ENCODE data around the gene QKI. TPM values are rescaled to one million over a fixed set of nuclear protein-coding genes. Genes with fewer than 3 reads are reported as not detected.

QKI gene
- total and polyA plus RNA-seq, 9 donors: 44.6 to 151 (median 105) TPM

DNA sequence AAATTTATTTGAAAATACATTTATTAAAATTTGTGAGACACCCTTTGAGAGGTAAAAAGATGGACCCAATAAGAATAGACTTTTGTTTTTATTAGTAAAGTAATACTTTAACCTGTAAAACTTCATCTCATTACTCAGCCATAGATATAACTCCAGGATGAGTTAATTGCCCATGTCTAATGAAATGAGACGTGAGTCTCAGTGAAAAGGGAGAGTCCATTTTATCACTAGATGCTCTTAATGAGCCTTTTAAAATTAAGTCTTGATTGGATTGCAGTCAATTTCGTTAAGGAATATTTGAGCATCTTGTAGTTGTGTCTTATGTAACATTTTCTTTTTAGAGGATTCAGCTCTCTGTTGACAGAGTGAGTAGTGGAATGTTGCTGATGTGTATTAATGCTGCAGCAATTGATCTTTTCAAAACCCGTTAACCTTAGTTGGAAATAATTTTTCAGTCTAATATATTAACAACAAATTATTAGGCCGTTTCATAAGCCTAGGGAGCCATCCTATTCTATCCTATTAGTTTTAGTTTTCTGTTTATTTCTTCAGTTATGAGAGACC, 77.3 kb downstream of the QKI start:
- intact Hi-C loops (cut with DNase I): no loop called here
- H3K4me1 ChIP-seq (ENCODE audit: insufficient read depth): peaks cover 3% of the 10 kb centered on the region
- WGBS, 3 donors: 87 to 92% (median 90%) methylated on average over 4 of the region's 4 CpGs

DNA sequence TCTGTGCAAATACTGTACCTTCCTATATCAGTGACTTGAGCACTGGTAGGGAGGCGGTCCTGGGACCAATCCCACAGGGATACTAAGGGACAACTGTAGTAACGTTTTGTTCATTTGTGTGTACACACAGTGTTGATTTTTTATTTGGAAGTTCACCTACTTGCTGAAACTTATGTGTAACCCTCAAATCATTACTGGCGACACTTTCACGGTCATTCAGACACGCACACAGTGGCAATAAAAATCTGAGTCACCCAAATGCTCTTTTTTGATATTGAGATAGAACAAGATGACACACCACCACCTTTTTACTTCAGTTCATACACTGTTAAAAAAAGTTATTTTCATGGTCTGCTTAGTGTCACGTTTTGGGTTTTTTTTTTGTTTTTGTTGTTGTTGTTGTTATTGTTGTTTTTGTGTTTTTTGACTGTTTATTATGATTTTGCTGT, 79.8 kb downstream of the QKI start:
- no peaks in the 10 kb centered on the region for H3K9me3 ChIP-seq
- H3K27ac ChIP-seq: no peak overlapping the region
- TF ChIP-seq POLR2A (IDR thresholded peaks at IDR 0.05): no peak
- TF ChIP-seq EP300 (IDR thresholded peaks at IDR 0.05): no peak
- TF ChIP-seq, protein P1, sequence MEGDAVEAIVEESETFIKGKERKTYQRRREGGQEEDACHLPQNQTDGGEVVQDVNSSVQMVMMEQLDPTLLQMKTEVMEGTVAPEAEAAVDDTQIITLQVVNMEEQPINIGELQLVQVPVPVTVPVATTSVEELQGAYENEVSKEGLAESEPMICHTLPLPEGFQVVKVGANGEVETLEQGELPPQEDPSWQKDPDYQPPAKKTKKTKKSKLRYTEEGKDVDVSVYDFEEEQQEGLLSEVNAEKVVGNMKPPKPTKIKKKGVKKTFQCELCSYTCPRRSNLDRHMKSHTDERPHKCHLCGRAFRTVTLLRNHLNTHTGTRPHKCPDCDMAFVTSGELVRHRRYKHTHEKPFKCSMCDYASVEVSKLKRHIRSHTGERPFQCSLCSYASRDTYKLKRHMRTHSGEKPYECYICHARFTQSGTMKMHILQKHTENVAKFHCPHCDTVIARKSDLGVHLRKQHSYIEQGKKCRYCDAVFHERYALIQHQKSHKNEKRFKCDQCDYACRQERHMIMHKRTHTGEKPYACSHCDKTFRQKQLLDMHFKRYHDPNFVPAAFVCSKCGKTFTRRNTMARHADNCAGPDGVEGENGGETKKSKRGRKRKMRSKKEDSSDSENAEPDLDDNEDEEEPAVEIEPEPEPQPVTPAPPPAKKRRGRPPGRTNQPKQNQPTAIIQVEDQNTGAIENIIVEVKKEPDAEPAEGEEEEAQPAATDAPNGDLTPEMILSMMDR (IDR thresholded peaks at IDR 0.05): no peak
- no peaks in the 10 kb centered on the region for H3K27me3 ChIP-seq
- H3K36me3 ChIP-seq: no peaks in the 10 kb centered on the region
- H3K4me1 ChIP-seq (ENCODE audit: insufficient read depth): no peaks in the 10 kb centered on the region
- intact Hi-C loops (cut with DNase I): no loop called here
- H3K4me3 ChIP-seq: no peak overlapping the region
- 91 to 94% (median 93%) methylated on average over 6 of the region's 6 CpGs for WGBS, 3 donors
- DNase-seq: no peak

More for the DNA sequence above, 77.3 kb downstream of the QKI start:
- TF ChIP-seq, protein P1 (IDR thresholded peaks at IDR 0.05): no peak
- no peak for TF ChIP-seq EP300 (IDR thresholded peaks at IDR 0.05)
- no peak for TF ChIP-seq POLR2A (IDR thresholded peaks at IDR 0.05)
- H3K9me3 ChIP-seq: no peaks in the 10 kb centered on the region
- no peak overlapping the region for H3K27ac ChIP-seq
- no peaks in the 10 kb centered on the region for H3K27me3 ChIP-seq
- no peak for DNase-seq
- no peaks in the 10 kb centered on the region for H3K36me3 ChIP-seq
- H3K4me3 ChIP-seq: no peak overlapping the region

DNA sequence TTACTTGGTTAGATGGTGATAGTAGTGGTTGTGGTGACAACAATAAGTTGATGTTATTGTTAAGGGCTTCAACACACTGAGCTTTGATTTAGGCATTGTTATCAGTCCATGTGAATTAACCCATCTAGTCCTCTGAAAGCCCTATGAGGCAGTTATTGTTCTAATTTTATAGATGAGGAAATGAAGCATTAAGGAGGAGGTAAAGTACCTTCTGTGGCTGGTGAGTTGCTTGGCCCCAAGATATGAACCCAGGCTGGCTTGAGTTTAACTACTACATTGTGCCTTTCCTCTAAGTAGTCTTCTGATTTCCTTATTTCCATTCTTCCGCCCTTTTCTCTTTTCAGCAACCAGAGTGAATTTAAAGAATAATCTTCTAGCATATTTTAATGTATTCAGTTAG, 81.7 kb downstream of the QKI start:
- intact Hi-C loops (cut with DNase I): no loop called here
- 95 to 100% (median 98%) methylated on average over 1 of the region's 1 CpG for WGBS, 3 donors
- Histone ChIP-seq H3K4me1 (ENCODE audit: insufficient read depth) (no peaks in the 10 kb centered on the region), H3K27ac (no peak overlapping the region), H3K4me3 (no peak overlapping the region), H3K36me3 (no peaks in the 10 kb centered on the region), H3K9me3 (no peaks in the 10 kb centered on the region), H3K27me3 (no peaks in the 10 kb centered on the region)
- no peak for DNase-seq
- TF ChIP-seq, protein P1 (IDR thresholded peaks at IDR 0.05): no peak
- no peak for TF ChIP-seq EP300 (IDR thresholded peaks at IDR 0.05)
- TF ChIP-seq POLR2A (IDR thresholded peaks at IDR 0.05): no peak

DNA sequence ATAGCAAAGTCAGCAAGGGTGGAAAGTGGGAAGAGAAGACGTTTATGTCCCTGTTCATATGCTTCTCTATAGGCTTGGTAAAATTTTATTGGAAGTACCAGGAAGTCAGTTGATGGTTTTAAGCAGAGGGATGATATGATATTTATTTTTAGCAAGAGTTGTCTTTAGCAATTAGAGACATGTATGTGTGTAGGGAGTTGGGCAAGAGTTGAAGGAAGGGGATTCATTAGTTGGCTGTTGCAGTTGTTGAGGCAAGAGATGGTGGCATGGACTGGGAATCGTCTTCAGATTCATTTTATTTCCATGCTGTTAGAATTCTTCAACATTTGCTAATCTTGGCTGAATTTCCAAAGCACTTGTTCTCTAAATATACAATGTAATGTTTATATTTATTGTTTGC, 85.6 kb downstream of the QKI start:
- no peaks in the 10 kb centered on the region for H3K9me3 ChIP-seq

More for the DNA sequence above, 85.6 kb downstream of the QKI start:
- no peak for DNase-seq
- Histone ChIP-seq H3K4me3 (no peak overlapping the region), H3K27me3 (no peaks in the 10 kb centered on the region), H3K4me1 (ENCODE audit: insufficient read depth) (no peaks in the 10 kb centered on the region), H3K36me3 (no peaks in the 10 kb centered on the region), H3K27ac (no peak overlapping the region)
- 87 to 90% (median 89%) methylated on average over 2 of the region's 2 CpGs for WGBS, 3 donors
- intact Hi-C loops (cut with DNase I): no loop called here
- TF ChIP-seq POLR2A (IDR thresholded peaks at IDR 0.05): no peak
- TF ChIP-seq, protein P1 (IDR thresholded peaks at IDR 0.05): no peak
- no peak for TF ChIP-seq EP300 (IDR thresholded peaks at IDR 0.05)

All from ovary (tissue), 9 donors.